Kasumi-1 (cell line): ENCODE data around the gene TPSG1.
"Not testable (repeated sequence)": the region's sequence is repeated elsewhere in the genome, so short reads cannot be mapped to it uniquely, and the experiment has no call there.

Experiments
- DNase-seq, 2 experiments: peaks; one replicate each; lab custom pipeline; 2025; lab: John Stamatoyannopoulos, UW

TPSG1 gene

GRCh38 chr16:1215574-1216295, 9.3 kb downstream of the TPSG1 start:
- no peak for DNase-seq

GRCh38 chr16:1214719-1215118, 10.3 kb downstream of the TPSG1 start:
- no peak for DNase-seq

- DNase-seq: no peak
Measured at GRCh38 chr16:1213796-1214372, 11.2 kb downstream of the TPSG1 start.

- no peak for DNase-seq
Measured at GRCh38 chr16:1213231-1213630, 11.8 kb downstream of the TPSG1 start.

- DNase-seq: no peak
Measured at GRCh38 chr16:1212616-1213194, 12.4 kb downstream of the TPSG1 start.

GRCh38 chr16:1211451-1212268, 13.4 kb downstream of the TPSG1 start:
- no peak for DNase-seq

GRCh38 chr16:1210461-1210860, 14.6 kb downstream of the TPSG1 start:
- no peak for DNase-seq

- DNase-seq: no peak
Measured at GRCh38 chr16:1209081-1209480, 16.0 kb downstream of the TPSG1 start.

GRCh38 chr16:1208239-1208830, 16.7 kb downstream of the TPSG1 start:
- DNase-seq: peak; percentile 33 to 53

- DNase-seq: no peak
Measured at GRCh38 chr16:1206786-1207185, 18.3 kb downstream of the TPSG1 start.

GRCh38 chr16:1206326-1206725, 18.7 kb downstream of the TPSG1 start:
- DNase-seq: no peak

- no peak for DNase-seq
Measured at GRCh38 chr16:1204933-1205332, 20.1 kb downstream of the TPSG1 start.

- DNase-seq: no peak
Measured at GRCh38 chr16:1202274-1202673, 22.8 kb downstream of the TPSG1 start.

- no peak for DNase-seq
Measured at GRCh38 chr16:1201444-1201843, 23.6 kb downstream of the TPSG1 start.

GRCh38 chr16:1200014-1200627, 24.9 kb downstream of the TPSG1 start:
- DNase-seq: no peak

GRCh38 chr16:1199347-1200013, 25.6 kb downstream of the TPSG1 start:
- DNase-seq: no peak

- DNase-seq: not testable (repeated sequence)
Measured at GRCh38 chr16:1198671-1199346, 26.3 kb downstream of the TPSG1 start.

- DNase-seq: no peak
Measured at GRCh38 chr16:1198194-1198593, 26.9 kb downstream of the TPSG1 start.

- DNase-seq: no peak
Measured at GRCh38 chr16:1197237-1197866, 27.7 kb downstream of the TPSG1 start.

GRCh38 chr16:1196494-1196893, 28.6 kb downstream of the TPSG1 start:
- no peak for DNase-seq
